GM20431 (cell line): ENCODE results near the gene NFATC4.

ENCODE experiments used
- in situ Hi-C: fragments of 300-500 bp; cut with MseI, MboI; formaldehyde crosslinking; loops from one replicate; pipeline ENCODE4 v1.15.0; 2020; ENCODE audit warnings: low sequenced_read_pairs; ENCODE audit not compliant: unreplicated experiment

The NFATC4 gene

DNA sequence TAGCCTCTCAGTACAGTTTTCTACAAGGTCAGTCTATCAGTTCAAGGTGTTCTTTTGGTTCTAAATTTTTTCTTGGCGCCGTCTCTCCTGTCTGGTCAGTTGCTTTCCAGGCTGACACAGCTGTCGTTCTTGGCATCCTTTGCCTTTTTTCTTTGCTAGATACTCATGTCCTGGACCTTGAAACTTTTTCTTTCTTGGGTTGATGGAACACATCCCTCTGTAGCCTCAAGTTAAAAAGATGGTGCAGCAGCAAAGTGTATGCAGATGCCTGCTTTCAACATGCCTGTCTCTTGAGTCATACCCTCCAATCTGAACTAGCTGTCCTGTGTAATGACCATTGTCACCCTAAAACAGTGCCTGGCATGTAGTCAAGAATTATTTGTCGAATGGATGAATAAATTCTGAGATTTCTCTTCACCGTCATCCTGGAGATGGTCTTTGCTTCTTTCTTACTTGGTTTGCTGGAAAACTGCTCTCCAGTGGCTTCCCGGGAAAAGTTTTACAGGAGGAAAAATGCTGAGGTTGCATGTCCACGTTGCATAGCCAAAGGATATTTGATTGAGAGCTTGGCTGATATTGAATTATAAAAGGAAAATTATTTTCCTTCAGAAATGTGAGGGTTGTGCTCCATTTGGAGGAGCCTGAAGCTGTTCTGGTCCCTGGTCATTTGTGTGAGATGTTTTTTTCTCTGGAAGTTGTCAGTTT lies 35.5 kb downstream of the NFATC4 start:
- in situ Hi-C loops, result no loop called here

DNA sequence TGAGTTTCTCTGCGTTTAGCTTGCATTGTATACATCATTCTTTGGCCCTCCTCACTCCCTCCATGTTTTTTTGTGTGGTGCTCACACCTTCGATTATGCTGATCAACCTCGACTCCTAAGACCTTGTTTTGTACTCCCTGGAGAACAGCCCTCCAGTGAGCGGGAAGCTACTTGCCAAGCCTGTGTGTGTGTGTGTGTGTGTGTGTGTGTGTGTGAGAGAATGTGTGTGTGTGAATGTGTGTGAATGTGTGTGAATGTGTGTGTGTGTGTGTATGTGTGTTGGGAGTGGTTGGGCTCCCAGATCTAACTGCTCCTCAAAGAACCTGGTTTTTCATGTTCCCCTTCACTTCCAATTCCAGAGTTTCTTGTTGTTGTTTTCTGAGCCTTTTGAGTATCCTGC lies 36.8 kb downstream of the NFATC4 start:
- in situ Hi-C loops, result no loop called here

DNA sequence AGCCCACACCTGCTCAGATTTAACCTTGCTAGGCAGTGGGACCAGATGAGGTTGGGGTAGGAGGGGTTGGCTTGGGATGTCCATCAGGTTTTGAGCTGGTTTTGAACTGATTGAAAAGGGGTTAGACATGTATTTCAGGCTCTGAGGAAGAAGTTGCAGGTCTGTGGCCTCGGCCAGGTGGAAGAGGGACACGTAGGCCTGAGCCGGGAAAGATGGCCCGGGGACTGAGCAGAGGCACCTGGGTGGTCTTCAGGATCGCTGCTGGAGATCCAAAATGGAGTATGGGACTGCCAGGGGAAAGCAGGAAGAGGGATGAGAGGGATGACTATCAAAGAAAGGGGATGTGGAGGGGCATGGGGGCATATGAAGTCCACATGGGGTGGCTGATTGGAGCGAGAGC lies 38.4 kb downstream of the NFATC4 start:
- in situ Hi-C loops, result no loop called here

DNA sequence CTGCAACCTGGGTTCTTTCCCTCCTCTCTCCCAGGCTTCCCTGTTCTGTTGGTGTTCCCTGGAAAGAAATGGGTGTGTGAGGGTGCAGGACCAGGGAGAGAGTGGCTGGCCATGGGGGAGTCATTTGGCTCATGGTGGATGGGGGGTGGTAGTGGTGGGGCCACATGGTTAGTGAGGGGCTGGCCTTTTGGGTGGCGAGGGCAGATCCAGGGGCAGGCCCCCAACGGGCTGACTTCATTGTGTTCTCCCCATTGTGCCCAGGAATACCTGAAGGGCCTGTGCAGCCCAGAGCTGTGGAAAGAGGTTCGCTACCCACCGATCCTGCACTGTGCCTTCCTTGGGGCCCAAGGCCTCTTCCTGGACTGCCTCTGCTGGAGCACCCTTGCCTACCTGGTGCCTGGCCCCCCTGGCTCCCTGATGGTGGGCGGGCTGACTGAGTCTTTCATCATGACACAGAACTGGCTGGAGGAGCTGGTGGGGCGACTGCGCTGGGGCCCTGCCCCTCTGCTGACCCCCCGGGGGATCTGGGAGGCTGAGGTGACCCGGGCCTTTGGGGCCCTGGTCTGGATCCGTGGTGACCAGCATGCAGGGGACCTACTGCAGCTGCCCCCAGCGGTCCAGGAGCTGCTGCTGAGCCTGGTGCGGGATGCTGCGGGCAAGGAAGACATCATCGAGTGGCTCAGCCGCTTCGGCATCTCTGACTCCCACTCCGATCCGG lies 39.8 kb downstream of the NFATC4 start:
- in situ Hi-C loops, result no loop called here

DNA sequence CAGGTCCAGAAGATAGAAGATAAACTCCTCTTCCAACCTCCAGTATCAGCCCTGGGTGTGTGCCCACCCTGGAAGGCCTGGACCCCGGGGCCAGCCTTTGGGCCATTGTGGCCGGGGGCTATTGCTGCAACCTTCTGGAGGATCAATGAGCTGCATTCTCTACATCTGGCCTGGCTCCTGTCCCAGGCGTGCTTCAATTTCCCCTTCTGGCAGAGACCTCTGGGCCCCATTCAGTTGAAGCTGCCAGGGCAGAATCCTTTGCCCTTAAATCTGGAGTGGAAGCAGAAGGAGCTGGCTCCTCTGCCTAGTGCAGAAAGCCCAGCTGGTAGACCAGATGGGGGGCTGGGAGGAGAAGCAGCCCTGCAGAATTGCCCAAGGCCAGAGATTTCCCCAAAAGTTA lies 40.8 kb downstream of the NFATC4 start:
- in situ Hi-C loops, result no loop called here

DNA sequence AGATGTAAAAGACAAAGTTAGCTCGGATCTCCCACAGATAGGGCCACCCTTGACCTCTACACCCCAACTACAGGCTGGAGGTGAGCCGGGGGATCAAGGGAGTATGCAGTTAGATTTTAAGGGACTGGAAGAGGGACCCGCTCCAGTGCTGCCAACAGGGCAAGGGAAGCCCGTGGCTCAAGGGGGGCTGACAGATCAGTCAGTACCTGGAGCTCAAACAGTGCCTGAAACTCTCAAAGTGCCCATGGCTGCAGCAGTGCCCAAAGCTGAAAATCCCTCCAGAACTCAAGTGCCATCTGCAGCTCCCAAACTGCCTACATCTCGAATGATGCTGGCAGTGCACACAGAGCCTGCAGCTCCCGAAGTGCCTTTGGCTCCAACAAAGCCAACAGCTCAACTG lies 41.2 kb downstream of the NFATC4 start:
- in situ Hi-C loops, result no loop called here

DNA sequence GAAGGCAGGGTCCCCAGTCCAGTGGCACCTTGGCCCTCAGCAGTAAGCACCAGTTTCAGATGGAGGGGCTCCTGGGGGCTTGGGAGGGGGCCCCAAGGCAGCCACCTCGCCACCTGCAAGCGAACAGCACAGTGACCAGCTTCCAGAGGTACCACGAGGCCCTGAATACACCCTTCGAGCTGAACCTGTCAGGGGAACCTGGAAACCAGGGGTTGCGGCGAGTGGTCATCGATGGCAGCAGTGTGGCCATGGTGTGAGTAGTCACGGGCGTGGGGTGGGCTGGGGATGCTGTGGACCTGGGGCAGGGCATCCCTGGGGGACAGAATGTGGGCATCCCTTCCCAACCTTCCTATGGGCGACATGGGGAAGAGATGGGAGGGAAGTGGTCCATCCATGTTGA lies 42.0 kb downstream of the NFATC4 start:
- in situ Hi-C loops, result no loop called here

DNA sequence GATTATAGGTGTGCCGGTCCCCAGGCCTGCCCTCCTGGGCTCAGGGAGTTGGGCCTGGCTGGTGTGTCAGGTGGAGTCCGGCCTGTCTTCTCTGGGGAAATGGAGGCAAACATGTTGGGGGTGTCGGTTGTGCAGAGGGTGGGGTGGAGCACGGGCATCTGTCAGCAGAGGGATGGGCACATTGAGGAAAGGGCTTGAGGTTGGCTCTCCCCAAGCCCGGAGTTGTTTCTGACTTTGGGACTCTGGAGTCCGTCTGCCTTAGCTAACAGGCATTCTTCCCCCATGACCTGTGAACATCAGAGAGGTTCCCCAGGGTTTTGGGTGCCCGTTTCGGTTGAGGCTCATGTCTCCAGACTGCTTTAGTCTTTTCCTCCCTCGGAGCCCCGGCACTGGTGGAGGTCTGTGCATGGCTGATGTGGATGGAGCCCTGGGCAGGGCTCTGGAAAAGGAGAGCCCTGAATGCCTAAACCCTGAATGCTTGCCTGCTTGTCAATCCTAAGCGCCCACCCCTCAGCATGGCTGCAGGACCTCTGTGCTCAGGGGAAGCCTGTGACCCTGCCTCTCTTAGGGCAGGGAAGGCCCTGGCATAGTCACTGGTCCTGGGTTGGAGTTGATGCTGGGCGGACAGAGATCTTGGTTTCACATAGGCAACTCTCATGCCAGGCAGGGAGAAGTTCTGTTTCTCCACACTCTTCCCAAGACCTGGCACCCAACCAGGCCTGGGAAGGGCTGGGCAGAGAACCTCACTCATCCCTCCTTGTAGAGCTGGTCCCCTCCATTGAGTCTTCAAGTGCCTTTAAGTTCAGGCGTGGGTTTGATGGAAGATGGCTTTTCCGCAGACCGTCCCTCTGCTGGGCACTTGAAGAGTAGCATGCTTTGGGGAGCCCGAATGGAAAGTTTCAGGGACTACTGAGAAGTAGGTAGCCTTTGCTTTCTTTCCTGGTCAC lies 43.7 kb downstream of the NFATC4 start:
- in situ Hi-C loops, result no loop called here

DNA sequence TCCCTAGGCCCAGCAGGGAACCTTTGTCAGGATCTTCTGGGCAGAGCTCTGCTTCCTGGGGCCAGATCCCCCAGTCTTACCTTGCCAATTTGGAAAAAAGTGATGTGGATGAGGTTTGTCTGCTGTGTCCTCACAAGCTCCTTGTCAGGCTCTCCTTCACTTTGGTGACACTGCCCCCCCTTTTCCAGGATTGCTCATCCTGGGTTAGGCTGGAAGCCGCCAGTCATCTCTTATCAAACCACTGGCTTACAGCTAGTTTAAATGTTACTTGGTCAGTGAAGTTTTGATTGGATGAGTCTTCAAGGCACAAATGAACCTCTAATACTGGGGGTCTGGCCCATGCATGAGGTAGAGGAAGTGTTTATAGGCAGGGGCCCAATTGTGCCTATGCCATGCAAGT lies 46.1 kb downstream of the NFATC4 start:
- in situ Hi-C loops, result no loop called here

DNA sequence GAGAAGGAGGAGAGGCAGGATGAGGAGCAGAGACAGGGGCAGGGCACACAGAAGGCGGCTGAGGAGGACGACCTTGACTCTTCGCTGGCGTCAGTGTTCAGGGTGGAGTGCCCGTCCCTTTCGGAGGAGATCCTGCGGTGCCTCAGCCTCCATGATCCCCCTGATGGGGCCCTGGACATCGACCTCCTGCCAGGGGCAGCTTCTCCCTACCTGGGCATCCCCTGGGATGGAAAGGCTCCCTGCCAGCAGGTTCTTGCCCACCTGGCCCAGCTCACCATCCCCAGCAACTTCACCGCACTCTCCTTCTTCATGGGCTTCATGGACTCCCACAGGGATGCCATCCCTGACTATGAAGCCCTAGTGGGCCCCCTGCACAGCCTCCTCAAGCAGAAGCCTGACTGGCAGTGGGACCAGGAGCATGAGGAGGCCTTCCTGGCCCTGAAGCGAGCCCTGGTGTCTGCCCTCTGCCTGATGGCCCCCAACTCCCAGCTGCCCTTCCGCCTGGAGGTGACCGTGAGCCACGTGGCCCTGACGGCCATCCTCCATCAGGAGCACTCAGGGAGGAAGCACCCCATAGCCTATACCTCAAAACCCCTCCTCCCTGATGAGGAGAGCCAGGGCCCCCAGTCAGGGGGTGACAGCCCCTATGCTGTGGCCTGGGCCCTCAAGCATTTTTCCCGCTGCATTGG lies 46.9 kb downstream of the NFATC4 start:
- in situ Hi-C loops, result no loop called here

DNA sequence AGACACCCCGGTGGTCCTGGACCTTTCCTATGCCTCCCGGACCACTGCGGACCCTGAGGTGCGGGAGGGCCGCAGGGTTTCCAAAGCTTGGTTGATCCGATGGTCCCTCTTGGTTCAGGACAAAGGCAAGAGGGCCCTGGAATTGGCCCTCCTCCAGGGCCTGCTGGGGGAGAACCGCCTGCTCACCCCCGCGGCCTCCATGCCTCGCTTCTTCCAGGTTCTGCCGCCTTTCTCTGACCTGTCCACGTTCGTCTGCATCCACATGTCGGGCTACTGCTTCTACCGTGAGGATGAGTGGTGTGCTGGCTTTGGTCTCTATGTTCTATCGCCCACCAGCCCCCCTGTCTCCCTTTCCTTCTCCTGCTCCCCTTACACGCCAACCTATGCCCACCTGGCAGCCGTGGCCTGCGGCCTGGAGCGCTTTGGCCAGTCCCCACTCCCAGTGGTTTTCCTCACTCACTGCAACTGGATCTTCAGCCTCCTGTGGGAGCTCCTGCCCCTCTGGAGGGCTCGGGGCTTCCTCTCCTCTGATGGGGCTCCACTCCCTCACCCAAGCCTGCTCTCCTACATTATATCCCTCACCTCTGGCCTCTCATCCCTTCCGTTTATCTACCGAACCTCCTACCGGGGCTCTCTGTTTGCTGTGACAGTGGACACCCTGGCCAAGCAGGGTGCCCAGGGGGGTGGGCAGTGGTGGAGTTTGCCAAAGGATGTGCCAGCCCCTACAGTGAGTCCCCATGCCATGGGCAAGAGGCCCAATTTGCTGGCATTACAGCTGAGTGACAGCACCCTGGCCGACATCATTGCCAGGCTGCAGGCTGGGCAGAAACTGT lies 47.7 kb downstream of the NFATC4 start:
- in situ Hi-C loops, result no loop called here

DNA sequence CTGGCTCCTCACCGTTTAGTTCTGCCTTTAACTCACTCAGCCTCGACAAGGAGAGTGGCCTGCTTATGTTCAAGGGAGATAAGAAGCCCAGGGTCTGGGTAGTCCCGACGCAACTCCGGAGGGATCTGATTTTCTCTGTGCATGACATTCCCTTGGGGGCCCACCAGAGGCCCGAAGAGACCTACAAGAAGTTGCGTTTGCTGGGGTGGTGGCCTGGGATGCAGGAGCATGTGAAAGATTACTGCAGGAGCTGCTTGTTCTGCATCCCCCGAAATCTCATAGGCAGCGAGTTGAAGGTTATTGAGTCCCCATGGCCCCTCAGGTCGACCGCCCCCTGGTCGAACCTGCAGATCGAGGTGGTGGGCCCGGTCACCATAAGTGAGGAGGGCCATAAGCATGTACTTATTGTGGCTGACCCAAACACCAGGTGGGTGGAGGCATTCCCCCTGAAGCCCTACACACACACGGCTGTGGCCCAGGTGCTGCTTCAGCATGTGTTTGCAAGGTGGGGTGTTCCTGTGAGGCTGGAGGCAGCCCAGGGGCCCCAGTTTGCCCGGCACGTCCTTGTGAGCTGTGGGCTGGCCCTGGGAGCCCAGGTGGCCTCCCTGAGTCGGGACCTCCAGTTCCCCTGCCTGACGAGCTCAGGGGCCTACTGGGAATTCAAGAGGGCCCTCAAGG lies 48.4 kb downstream of the NFATC4 start:
- in situ Hi-C loops, result no loop called here

DNA sequence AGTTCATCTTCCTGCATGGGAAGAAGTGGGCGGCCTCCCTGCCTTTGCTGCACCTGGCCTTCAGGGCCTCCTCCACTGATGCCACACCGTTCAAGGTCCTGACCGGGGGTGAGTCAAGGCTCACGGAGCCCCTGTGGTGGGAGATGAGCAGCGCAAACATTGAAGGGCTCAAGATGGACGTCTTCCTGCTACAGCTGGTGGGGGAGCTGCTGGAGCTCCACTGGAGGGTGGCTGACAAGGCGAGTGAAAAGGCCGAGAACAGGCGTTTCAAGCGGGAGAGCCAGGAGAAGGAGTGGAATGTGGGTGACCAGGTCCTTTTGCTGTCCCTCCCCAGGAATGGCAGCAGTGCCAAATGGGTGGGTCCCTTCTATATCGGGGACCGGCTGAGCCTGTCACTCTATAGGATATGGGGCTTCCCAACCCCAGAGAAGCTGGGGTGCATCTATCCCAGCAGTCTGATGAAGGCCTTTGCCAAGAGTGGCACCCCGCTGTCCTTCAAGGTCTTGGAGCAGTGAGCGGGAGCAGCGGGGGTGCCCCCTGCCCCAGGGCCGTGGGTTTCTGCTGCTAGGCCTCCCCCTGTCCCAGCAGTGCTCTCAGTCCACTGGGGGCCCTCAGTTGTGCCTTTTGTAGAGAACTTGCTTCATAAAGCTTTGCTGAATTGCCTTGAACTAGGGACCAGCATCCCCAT lies 49.1 kb downstream of the NFATC4 start:
- in situ Hi-C loops, result no loop called here

DNA sequence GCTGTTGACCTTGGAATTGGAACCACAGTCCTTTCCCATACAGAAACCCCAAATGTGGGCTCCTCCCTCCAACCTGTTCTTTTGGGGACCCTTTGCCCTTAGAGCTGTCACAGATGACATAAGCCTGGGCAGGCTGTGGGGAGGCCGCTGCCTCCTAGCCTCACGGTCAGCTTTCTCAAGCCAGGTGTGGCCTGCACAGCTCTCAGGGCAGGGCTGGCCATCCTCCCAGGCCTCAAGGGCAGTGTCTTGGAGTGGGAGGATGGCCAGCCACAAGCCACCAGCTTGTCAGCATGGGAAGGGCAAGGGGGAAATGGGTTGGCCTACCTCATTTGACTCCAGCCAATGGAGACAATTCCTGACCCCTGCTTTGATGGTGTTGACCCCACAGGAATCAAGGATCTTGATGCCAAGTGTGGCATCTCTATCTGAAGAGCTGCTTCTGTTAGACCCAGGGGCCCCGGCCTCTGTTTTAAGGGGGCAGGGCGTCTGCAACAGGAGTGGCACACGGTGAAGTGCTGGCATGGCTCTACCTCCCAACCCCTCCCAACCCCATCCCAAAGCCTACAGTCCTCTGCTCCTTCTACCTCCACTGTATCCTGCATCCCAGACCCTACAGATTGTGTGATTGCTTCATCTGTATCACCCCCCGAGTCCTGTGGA lies 50.0 kb downstream of the NFATC4 start:
- in situ Hi-C loops, result no loop called here

DNA sequence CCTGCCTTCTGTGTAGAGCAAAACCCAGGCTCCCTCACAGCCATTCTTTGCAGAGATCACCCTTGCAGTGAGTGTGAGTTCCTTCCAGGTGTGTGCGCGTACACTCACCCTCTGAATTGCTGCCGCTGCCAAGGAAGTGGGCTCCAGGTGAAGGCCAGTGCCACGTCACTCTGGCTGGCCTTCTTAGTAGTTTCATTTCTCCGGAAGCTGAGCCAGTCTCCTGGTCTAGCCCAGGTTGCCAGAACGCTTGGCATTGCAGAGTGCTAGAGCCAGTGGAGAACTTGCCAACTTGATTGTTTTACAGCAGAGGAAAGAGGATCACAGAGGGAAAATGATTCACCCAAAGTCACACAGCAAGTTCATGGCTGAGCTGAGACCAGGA lies 50.5 kb downstream of the NFATC4 start:
- in situ Hi-C loops, result no loop called here

DNA sequence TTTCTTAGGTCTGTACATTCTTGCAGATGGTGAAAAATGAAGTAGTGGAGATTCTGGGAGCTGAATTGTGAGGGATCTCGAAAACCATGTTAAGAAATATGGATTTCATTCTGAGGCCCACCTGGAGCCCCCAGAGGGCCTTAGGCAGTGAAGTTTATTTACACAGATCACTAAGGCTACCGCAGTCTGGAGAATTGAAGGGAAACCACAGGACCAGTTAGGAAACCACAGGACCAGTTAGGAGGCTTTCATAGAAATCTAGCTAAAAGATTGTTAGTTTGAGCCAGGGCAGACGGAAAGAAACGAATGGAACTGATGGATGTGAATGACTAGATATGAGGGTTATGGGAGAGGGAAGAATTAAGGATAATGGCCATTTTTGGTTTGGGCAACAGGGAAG lies 54.3 kb downstream of the NFATC4 start:
- in situ Hi-C loops, result no loop called here

DNA sequence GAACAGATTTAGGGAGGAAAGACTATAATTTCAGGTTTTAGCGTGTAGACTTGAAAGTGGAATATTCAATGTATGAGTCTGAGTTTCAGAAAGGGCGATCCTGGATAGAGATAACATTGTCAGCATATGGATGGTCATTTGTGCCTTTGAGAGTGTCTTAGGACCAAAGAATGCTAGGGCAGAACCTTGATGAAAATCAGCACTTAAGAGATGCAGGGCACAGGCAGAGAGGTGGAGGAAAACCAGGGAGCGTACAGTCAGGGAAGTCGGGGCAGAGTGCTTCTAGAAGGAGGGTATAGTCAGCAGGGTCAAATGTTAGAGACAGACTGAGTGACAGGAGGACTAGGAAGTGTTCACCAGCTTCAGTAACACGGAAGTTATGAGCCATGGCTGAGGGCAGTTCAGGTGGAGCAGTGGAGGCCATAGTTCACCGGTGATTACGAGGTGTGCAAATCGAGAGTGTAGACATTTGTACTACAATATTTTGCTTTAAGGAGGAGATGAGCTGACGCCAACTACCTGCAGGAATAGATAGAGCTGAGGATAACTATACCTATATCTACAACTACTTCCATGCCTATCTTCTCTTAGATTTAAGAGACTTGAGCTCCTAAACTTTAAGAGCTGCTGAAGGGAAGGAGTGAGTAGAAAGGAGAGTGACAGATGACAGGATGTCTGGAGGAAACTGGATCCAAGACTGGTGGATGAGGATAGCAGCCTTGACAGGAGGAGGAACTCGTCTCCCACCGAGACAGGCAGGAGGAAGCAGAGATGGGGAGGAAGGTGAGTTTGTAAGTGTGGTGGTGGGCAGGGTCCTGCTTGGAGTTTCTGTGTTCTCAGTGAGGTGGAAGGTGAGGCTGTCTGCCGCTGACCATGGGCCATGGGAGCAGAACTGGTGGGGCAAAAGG lies 55.0 kb downstream of the NFATC4 start:
- in situ Hi-C loops, result no loop called here
